Measurements from ENCODE around the gene GALNTL6. TPM values are rescaled to one million over a fixed set of nuclear protein-coding genes. Genes with fewer than 3 reads are reported as not detected.

The GALNTL6 gene
- total RNA-seq, 2 donors from 2014 or later = 0.71 TPM; not detected in 1

- Mint-ChIP-seq H3K36me3 (ENCODE audit: low read depth) (no peaks in the 10 kb centered on the region), H3K27ac (no peak overlapping the region), H3K9me3 (peaks cover 8% of the 10 kb centered on the region), H3K4me1 (no peaks in the 10 kb centered on the region), H3K4me3 (no peak overlapping the region), H3K27me3 (ENCODE audit: insufficient read depth) (no peaks in the 10 kb centered on the region)
- H3K36me3 ChIP-seq (ENCODE audit: control insufficient read depth, insufficient read depth, low read length) = no peaks in the 10 kb centered on the region
- no peak overlapping the region for H3K9ac ChIP-seq (ENCODE audit: extremely low read depth, low read length, poor library complexity, severe bottlenecking)
- H3K27me3 ChIP-seq (ENCODE audit: control insufficient read depth, insufficient read depth, low read length, poor library complexity, severe bottlenecking) = no peaks in the 10 kb centered on the region
- no peak overlapping the region for H3K4me3 ChIP-seq (ENCODE audit: low read length)
- TF ChIP-seq CTCF (conservative IDR thresholded peaks at IDR 0.05) = no peak
- no peaks in the 10 kb centered on the region for H3K4me1 ChIP-seq (ENCODE audit: control insufficient read depth, insufficient read depth, low read length)
- peaks cover 1% of the 10 kb centered on the region for H3K9me3 ChIP-seq (ENCODE audit: control insufficient read depth, low read length)
- DNase-seq = no peak
- H3K27ac ChIP-seq (ENCODE audit: low read depth, low read length) = no peak overlapping the region
- 80 to 94% methylated on average over 1 of the region's 1 CpG for WGBS, 2 experiments (ENCODE audit: insufficient coverage in 1 of 2, insufficient read length in 1 of 2)
These were observed 1055.1 kb downstream of the GALNTL6 start for GRCh38 chr4:172868271-172868670.

GRCh38 chr4:172869621-172870268 is 1056.5 kb downstream of the GALNTL6 start:
- Histone ChIP-seq H3K27me3 (ENCODE audit: control insufficient read depth, insufficient read depth, low read length, poor library complexity, severe bottlenecking) (no peaks in the 10 kb centered on the region), H3K9me3 (ENCODE audit: control insufficient read depth, low read length) (no peaks in the 10 kb centered on the region), H3K4me3 (ENCODE audit: low read length) (no peak overlapping the region), H3K36me3 (ENCODE audit: control insufficient read depth, insufficient read depth, low read length) (no peaks in the 10 kb centered on the region), H3K27ac (ENCODE audit: low read depth, low read length) (no peak overlapping the region), H3K9ac (ENCODE audit: extremely low read depth, low read length, poor library complexity, severe bottlenecking) (no peak overlapping the region), H3K4me1 (ENCODE audit: control insufficient read depth, insufficient read depth, low read length) (no peaks in the 10 kb centered on the region)
- Mint-ChIP-seq H3K36me3 (ENCODE audit: low read depth) (no peaks in the 10 kb centered on the region), H3K9me3 (no peaks in the 10 kb centered on the region), H3K27me3 (ENCODE audit: insufficient read depth) (no peaks in the 10 kb centered on the region), H3K27ac (no peak overlapping the region), H3K4me1 (peaks cover 3% of the 10 kb centered on the region), H3K4me3 (no peak overlapping the region)
- DNase-seq = no peak
- TF ChIP-seq CTCF (conservative IDR thresholded peaks at IDR 0.05) = no peak
- 90 to 100% methylated on average over 1 of the region's 1 CpG for WGBS, 2 experiments (ENCODE audit: insufficient coverage in 1 of 2, insufficient read length in 1 of 2)

GRCh38 chr4:172871381-172871780 is 1058.2 kb downstream of the GALNTL6 start:
- H3K36me3 Mint-ChIP-seq (ENCODE audit: low read depth) = no peaks in the 10 kb centered on the region

More at GRCh38 chr4:172871381-172871780, 1058.2 kb downstream of the GALNTL6 start:
- Mint-ChIP-seq H3K4me3 (no peak overlapping the region), H3K9me3 (no peaks in the 10 kb centered on the region), H3K4me1 (peaks cover 3% of the 10 kb centered on the region), H3K27ac (no peak overlapping the region), H3K27me3 (ENCODE audit: insufficient read depth) (no peaks in the 10 kb centered on the region)
- no peak for TF ChIP-seq CTCF (conservative IDR thresholded peaks at IDR 0.05)
- no peaks in the 10 kb centered on the region for H3K4me1 ChIP-seq (ENCODE audit: control insufficient read depth, insufficient read depth, low read length)
- no peak overlapping the region for H3K4me3 ChIP-seq (ENCODE audit: low read length)
- H3K27me3 ChIP-seq (ENCODE audit: control insufficient read depth, insufficient read depth, low read length, poor library complexity, severe bottlenecking) = no peaks in the 10 kb centered on the region
- H3K9ac ChIP-seq (ENCODE audit: extremely low read depth, low read length, poor library complexity, severe bottlenecking) = no peak overlapping the region
- H3K27ac ChIP-seq (ENCODE audit: low read depth, low read length) = no peak overlapping the region
- H3K9me3 ChIP-seq (ENCODE audit: control insufficient read depth, low read length) = no peaks in the 10 kb centered on the region
- no peak for DNase-seq
- H3K36me3 ChIP-seq (ENCODE audit: control insufficient read depth, insufficient read depth, low read length) = no peaks in the 10 kb centered on the region

All from endodermal cell (in vitro differentiated cells).